ENCODE results near the gene UBE3C.
"Not testable (repeated sequence)": the region's sequence is repeated elsewhere in the genome, so short reads cannot be mapped to it uniquely, and the experiment has no call there.

The UBE3C gene

GRCh38 chr7:157253850-157254249 is 115.1 kb downstream of the UBE3C start:
- no peak for DNase-seq (ENCODE audit: low read depth in 2 of 2)
- H3K4me3 ChIP-seq (replicated peaks in 1 of 2; ENCODE audit: low read depth in 2 of 2, low read length in 2 of 2), result no peak overlapping the region
- no peak for TF ChIP-seq CTCF (IDR thresholded peaks at IDR 0.05; ENCODE audit: low read depth, low read length)

GRCh38 chr7:157254781-157255180 is 116.1 kb downstream of the UBE3C start:
- not testable (repeated sequence) for DNase-seq (ENCODE audit: low read depth in 2 of 2); H3K4me3 ChIP-seq (replicated peaks in 1 of 2; ENCODE audit: low read depth in 2 of 2, low read length in 2 of 2)

GRCh38 chr7:157255201-157255606 is 116.5 kb downstream of the UBE3C start:
- H3K4me3 ChIP-seq (replicated peaks in 1 of 2; ENCODE audit: low read depth in 2 of 2, low read length in 2 of 2), result no peak overlapping the region
- TF ChIP-seq CTCF (IDR thresholded peaks at IDR 0.05; ENCODE audit: low read depth, low read length), result no peak
- peak in 1 of 2 donors; percentile 47 for DNase-seq (ENCODE audit: low read depth in 2 of 2)

- no peak for TF ChIP-seq CTCF (IDR thresholded peaks at IDR 0.05; ENCODE audit: low read depth, low read length)
- no peak overlapping the region for H3K4me3 ChIP-seq (replicated peaks in 1 of 2; ENCODE audit: low read depth in 2 of 2, low read length in 2 of 2)
- no peak for DNase-seq (ENCODE audit: low read depth in 2 of 2)
These were observed 124.4 kb downstream of the UBE3C start for GRCh38 chr7:157263156-157263555.

GRCh38 chr7:157265051-157265450 is 126.3 kb downstream of the UBE3C start:
- no peak for DNase-seq (ENCODE audit: low read depth in 2 of 2)
- no peak overlapping the region for H3K4me3 ChIP-seq (replicated peaks in 1 of 2; ENCODE audit: low read depth in 2 of 2, low read length in 2 of 2)
- no peak for TF ChIP-seq CTCF (IDR thresholded peaks at IDR 0.05; ENCODE audit: low read depth, low read length)

GRCh38 chr7:157266272-157266671 is 127.5 kb downstream of the UBE3C start:
- no peak overlapping the region for H3K4me3 ChIP-seq (replicated peaks in 1 of 2; ENCODE audit: low read depth in 2 of 2, low read length in 2 of 2)
- peak in 1 of 2 donors; percentile 53 for DNase-seq (ENCODE audit: low read depth in 2 of 2)
- TF ChIP-seq CTCF (IDR thresholded peaks at IDR 0.05; ENCODE audit: low read depth, low read length), result no peak

GRCh38 chr7:157267516-157267915 is 128.8 kb downstream of the UBE3C start:
- DNase-seq (ENCODE audit: low read depth in 2 of 2), result no peak
- TF ChIP-seq CTCF (IDR thresholded peaks at IDR 0.05; ENCODE audit: low read depth, low read length), result no peak
- no peak overlapping the region for H3K4me3 ChIP-seq (replicated peaks in 1 of 2; ENCODE audit: low read depth in 2 of 2, low read length in 2 of 2)

Measured in cardiac fibroblast (primary cell).